GM12872 (cell line): Measurements from ENCODE around the gene PCNX2.

Experiments used
- TF ChIP-seq, protein P1 (sequence below): IDR thresholded peaks from 3 replicates; pipeline ENCODE4 v1.5.1; 2011; ENCODE audit warnings: low read depth, mild to moderate bottlenecking, low read length, moderate library complexity; ENCODE audit not compliant: insufficient read depth

The PCNX2 gene

GRCh38 chr1:233172201-233172600, 123.3 kb downstream of the PCNX2 start:
- TF ChIP-seq, protein P1, sequence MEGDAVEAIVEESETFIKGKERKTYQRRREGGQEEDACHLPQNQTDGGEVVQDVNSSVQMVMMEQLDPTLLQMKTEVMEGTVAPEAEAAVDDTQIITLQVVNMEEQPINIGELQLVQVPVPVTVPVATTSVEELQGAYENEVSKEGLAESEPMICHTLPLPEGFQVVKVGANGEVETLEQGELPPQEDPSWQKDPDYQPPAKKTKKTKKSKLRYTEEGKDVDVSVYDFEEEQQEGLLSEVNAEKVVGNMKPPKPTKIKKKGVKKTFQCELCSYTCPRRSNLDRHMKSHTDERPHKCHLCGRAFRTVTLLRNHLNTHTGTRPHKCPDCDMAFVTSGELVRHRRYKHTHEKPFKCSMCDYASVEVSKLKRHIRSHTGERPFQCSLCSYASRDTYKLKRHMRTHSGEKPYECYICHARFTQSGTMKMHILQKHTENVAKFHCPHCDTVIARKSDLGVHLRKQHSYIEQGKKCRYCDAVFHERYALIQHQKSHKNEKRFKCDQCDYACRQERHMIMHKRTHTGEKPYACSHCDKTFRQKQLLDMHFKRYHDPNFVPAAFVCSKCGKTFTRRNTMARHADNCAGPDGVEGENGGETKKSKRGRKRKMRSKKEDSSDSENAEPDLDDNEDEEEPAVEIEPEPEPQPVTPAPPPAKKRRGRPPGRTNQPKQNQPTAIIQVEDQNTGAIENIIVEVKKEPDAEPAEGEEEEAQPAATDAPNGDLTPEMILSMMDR = no peak

DNA sequence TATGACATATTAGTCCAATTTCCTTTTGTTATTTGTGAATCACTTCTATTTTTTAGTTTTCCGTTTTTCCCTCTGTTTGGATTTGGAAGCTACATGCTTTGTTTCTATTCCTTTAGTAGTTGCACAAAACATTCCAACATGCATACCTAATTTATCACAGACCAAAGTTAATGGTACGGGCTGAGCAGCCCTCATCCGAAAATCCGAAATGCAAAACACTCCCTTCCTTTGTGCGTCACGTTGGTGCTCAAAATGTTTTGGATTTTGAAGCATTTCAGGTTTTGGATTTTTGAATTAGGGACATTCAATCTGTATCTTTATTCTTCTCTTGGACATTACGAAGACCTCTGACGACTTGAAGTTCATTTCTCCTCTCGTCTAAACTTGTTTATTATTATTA, 124.8 kb downstream of the PCNX2 start:
- TF ChIP-seq, protein P1 = no peak

- TF ChIP-seq, protein P1 = no peak
Measured at GRCh38 chr1:233168384-233168783, 127.1 kb downstream of the PCNX2 start.

DNA sequence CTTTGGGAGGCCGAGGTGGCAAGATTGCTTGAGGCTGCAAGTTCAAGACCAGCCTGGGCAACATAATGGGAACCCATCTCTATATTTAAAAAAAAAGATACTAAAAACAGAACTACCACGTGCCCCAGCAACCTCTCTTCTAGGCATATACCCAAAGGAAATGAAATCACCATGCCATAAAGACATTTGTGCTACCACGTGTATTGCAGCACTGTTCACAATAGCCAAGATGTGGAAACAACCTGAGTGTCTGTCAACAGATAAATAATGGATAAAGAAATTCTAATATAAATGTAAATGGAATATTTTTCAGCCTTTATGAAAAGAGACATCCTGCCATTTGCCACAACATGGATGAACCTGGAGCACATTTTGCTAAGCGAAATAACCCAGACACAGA, 128.6 kb downstream of the PCNX2 start:
- TF ChIP-seq, protein P1 = no peak

- TF ChIP-seq, protein P1 = no peak
Measured at GRCh38 chr1:233163696-233164095, 131.8 kb downstream of the PCNX2 start.

- TF ChIP-seq, protein P1 = no peak
Measured at GRCh38 chr1:233158322-233158721, 137.2 kb downstream of the PCNX2 start.

GRCh38 chr1:233157245-233157644, 138.3 kb downstream of the PCNX2 start:
- TF ChIP-seq, protein P1 = no peak

- TF ChIP-seq, protein P1 = no peak
Measured at GRCh38 chr1:233151861-233152260, 143.7 kb downstream of the PCNX2 start.
